DOHH2 (cell line): ENCODE data around the gene RABL3.
"Not testable (repeated sequence)": the region's sequence is repeated elsewhere in the genome, so short reads cannot be mapped to it uniquely, and the experiment has no call there.

ENCODE experiments used
- H3F3A ChIP-seq: fragments of 200-600 bp; sonication (generic), shearing (Covaris generic); 2 replicates; pipeline ENCODE4 v1.6.0; 2016; ENCODE audit warnings: antibody characterized with exemption, mild to moderate bottlenecking; ENCODE audit not compliant: control insufficient read depth, insufficient read depth
- H3K27ac ChIP-seq: fragments of 200-600 bp; sonication (generic); 2 replicates; pipeline ENCODE4 v1.5.1; 2014; ENCODE audit warnings: low read depth, mild to moderate bottlenecking, low read length, moderate library complexity
- H3K27me3 ChIP-seq: fragments of 200-600 bp; sonication (generic); 2 replicates; pipeline ENCODE4 v1.6.1; 2014; ENCODE audit warnings: mild to moderate bottlenecking, low read length, mixed read lengths; ENCODE audit not compliant: control insufficient read depth
- H3K36me3 ChIP-seq: fragments of 200-600 bp; sonication (generic); 2 replicates; pipeline ENCODE4 v1.6.1; 2014; ENCODE audit warnings: mild to moderate bottlenecking, low read length, moderate library complexity, mixed read lengths; ENCODE audit not compliant: control insufficient read depth
- H3K4me1 ChIP-seq: fragments of 200-600 bp; sonication (generic); 2 replicates; pipeline ENCODE4 v1.6.1; 2014; ENCODE audit warnings: mild to moderate bottlenecking, low read length, mixed read lengths; ENCODE audit not compliant: control insufficient read depth
- H3K4me2 ChIP-seq: fragments of 200-600 bp; sonication (generic); 2 replicates; pipeline ENCODE4 v1.6.0; 2014; ENCODE audit warnings: mild to moderate bottlenecking, low read length, moderate library complexity
- H3K4me3 ChIP-seq: fragments of 200-600 bp; sonication (generic); 2 replicates; pipeline ENCODE4 v1.5.1; 2014; ENCODE audit warnings: mild to moderate bottlenecking, low read length, mixed read lengths
- H3K79me2 ChIP-seq: fragments of 200-600 bp; sonication (generic); 2 replicates; pipeline ENCODE4 v1.6.1; 2014; ENCODE audit warnings: mild to moderate bottlenecking, low read length, mixed read lengths; ENCODE audit not compliant: control insufficient read depth
- H3K9me2 ChIP-seq: fragments of 200-600 bp; sonication (generic); replicated peaks from 2 replicates; pipeline ENCODE4 v1.6.1; 2014; ENCODE audit warnings: mild to moderate bottlenecking, low read length, mixed read lengths; ENCODE audit not compliant: control insufficient read depth
- H3K9me3 ChIP-seq: fragments of 200-600 bp; sonication (generic); 2 replicates; pipeline ENCODE4 v1.6.1; 2014; ENCODE audit warnings: antibody characterized with exemption, low read length, mixed read lengths; ENCODE audit not compliant: control insufficient read depth, insufficient read depth
- H4K20me1 ChIP-seq: fragments of 200-600 bp; sonication (generic); 2 replicates; pipeline ENCODE4 v1.6.0; 2014; ENCODE audit warnings: low read depth, mild to moderate bottlenecking, antibody characterized with exemption, low read length, moderate library complexity; ENCODE audit not compliant: control insufficient read depth, insufficient read depth
- CTCF ChIP-seq: fragments of 200-600 bp; sonication (generic); IDR thresholded peaks from one replicate; pipeline ENCODE4 v1.5.1; 2014; ENCODE audit warnings: antibody characterized with exemption, mild to moderate bottlenecking, low read depth, low read length; ENCODE audit not compliant: poor library complexity, severe bottlenecking
- EZH2phosphoT487 ChIP-seq: fragments of 200-600 bp; sonication (generic); IDR thresholded peaks from 2 replicates; pipeline ENCODE4 v1.6.1; 2017; ENCODE audit warnings: borderline replicate concordance, mild to moderate bottlenecking, antibody characterized with exemption, low read length, moderate library complexity, mixed read lengths

Gene RABL3

GRCh38 chr3:120742198-120742848 is at the start of gene RABL3, which contains the start of gene GTF2E1:
RABL3 (minus strand) TSS chr3:120742516; CDS start chr3:120742507, 9 bp downstream.
GTF2E1 (plus strand) TSS chr3:120742744; CDS start chr3:120750553, 7,809 bp downstream.
- H3K9me2 ChIP-seq, result no peaks in the 10 kb centered on the region
- no peaks in the 10 kb centered on the region for H3K27me3 ChIP-seq
- H3K9me3 ChIP-seq, result no peaks in the 10 kb centered on the region
- H3F3A ChIP-seq, result peaks cover 5% of the 10 kb centered on the region; the same call in 1 of the 2 replicates
- peak within 1 kb of the TSS; percentile 85 for H3K27ac ChIP-seq
- no peaks in the 10 kb centered on the region for H4K20me1 ChIP-seq
- peaks cover 28% of the 10 kb centered on the region for H3K36me3 ChIP-seq
- TF ChIP-seq EZH2phosphoT487, result no peak
- TF ChIP-seq CTCF, result no peak
- H3K4me1 ChIP-seq, result peaks cover 26% of the 10 kb centered on the region
- H3K79me2 ChIP-seq, result peaks cover 69% of the 10 kb centered on the region
- peak within 1 kb of the TSS; percentile 98 for H3K4me3 ChIP-seq
- peak within 1 kb of the TSS; percentile 97 for H3K4me2 ChIP-seq

- no peak for TF ChIP-seq CTCF
- no peaks in the 10 kb centered on the region for H3K9me2 ChIP-seq
- H3K4me2 ChIP-seq, result no peak overlapping the region
- H3K4me1 ChIP-seq, result no peaks in the 10 kb centered on the region; the same call in 1 of the 2 replicates
- no peak overlapping the region for H3K4me3 ChIP-seq
- no peaks in the 10 kb centered on the region for H3K36me3 ChIP-seq
- no peaks in the 10 kb centered on the region for H4K20me1 ChIP-seq
- H3K9me3 ChIP-seq, result no peaks in the 10 kb centered on the region
- no peaks in the 10 kb centered on the region for H3F3A ChIP-seq
- no peaks in the 10 kb centered on the region for H3K79me2 ChIP-seq
- H3K27ac ChIP-seq, result no peak overlapping the region
- H3K27me3 ChIP-seq, result no peaks in the 10 kb centered on the region; the same call in none of the 2 replicates
Observed at GRCh38 chr3:120791913-120792312, 49.6 kb upstream of the RABL3 start.

- Histone ChIP-seq H3K4me3 (no peak overlapping the region), H3K9me3 (no peaks in the 10 kb centered on the region), H3K27me3 (no peaks in the 10 kb centered on the region; the same call in 1 of the 2 replicates), H3K4me1 (peaks cover 7% of the 10 kb centered on the region), H4K20me1 (no peaks in the 10 kb centered on the region), H3F3A (no peaks in the 10 kb centered on the region), H3K36me3 (no peaks in the 10 kb centered on the region), H3K4me2 (no peak overlapping the region), H3K79me2 (no peaks in the 10 kb centered on the region), H3K27ac (no peak overlapping the region), H3K9me2 (no peaks in the 10 kb centered on the region)
- TF ChIP-seq EZH2phosphoT487, result no peak
- TF ChIP-seq CTCF, result no peak
Observed at GRCh38 chr3:120791010-120791409, 48.7 kb upstream of the RABL3 start.

GRCh38 chr3:120785832-120786231 is 43.5 kb upstream of the RABL3 start:
- not testable (repeated sequence) for H3K27ac ChIP-seq

More at GRCh38 chr3:120785832-120786231, 43.5 kb upstream of the RABL3 start:
- not testable (repeated sequence) for H3K9me3 ChIP-seq, H3K79me2 ChIP-seq, H3F3A ChIP-seq, H4K20me1 ChIP-seq, H3K27me3 ChIP-seq, H3K9me2 ChIP-seq
- Histone ChIP-seq H3K4me1 (peaks cover 12% of the 10 kb centered on the region), H3K4me2 (peak overlapping the region; percentile 50), H3K4me3 (peak overlapping the region; percentile 25; the same call in 1 of the 2 replicates), H3K36me3 (peaks cover 13% of the 10 kb centered on the region)
